ENCODE data around the gene TMEM135.

The TMEM135 gene

DNA sequence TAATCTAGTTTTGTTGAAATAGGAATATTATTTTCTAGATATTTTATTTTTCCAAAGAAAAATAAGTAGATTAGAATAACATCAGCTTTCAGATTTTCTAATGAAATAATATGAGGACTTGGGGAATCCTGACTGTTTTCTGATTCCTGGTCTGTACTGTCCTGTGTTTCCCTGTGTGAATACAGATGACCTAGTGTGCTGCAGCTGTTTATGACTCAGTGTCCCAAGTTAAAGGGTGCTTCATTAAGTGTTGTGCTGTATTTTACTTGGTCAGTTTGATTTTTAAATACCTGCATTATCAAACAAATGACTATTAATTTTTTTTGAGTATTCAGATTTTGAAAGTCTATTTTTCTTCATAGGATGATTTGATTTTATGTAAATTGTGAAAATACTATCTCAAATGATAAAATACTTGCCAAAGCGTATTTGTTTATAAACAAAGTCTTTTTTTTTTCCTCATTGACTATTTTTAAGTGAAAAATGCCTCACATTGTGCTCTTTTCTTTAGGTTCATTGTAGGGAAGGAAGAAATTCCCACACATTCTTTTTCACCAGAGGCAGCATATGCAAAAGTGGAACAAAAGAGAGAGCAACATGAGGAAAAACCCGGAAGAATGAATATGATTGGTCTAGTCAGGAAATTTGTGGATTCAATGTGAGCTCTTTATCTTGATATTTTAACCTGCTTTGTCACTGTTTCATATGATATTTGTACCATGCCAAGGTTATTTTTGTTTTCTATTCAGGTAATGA lies 264.2 kb downstream of the TMEM135 start:
- TF ChIP-seq POLR2A (IDR thresholded peaks at IDR 0.05; ENCODE audit: low read depth, low read length): no peak
- FAIRE-seq: no peak
- no peak for DNase-seq (ENCODE audit: insufficient read length, low spot score)

DNA sequence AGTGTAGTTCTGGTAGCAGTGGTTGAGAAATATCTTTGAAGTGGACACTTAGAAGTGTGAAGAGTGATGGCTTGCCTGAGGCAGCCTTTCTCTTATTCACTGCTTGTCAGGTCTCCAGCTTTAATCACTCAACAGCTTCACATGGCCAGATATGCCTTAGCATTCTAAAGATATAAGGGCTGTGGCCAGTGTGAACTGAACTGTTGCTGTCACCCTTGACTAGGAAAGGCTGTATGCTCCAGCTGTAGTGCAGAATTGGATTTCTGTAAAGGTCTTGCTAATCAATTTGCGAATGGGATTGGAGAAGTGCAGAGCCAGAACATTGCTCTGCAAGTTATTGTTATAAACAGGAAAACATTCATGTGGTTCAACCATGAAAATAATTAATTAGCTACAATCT lies 266.7 kb downstream of the TMEM135 start:
- DNase-seq (ENCODE audit: insufficient read length, low spot score): no peak
- TF ChIP-seq POLR2A (IDR thresholded peaks at IDR 0.05; ENCODE audit: low read depth, low read length): no peak
- no peak for FAIRE-seq

DNA sequence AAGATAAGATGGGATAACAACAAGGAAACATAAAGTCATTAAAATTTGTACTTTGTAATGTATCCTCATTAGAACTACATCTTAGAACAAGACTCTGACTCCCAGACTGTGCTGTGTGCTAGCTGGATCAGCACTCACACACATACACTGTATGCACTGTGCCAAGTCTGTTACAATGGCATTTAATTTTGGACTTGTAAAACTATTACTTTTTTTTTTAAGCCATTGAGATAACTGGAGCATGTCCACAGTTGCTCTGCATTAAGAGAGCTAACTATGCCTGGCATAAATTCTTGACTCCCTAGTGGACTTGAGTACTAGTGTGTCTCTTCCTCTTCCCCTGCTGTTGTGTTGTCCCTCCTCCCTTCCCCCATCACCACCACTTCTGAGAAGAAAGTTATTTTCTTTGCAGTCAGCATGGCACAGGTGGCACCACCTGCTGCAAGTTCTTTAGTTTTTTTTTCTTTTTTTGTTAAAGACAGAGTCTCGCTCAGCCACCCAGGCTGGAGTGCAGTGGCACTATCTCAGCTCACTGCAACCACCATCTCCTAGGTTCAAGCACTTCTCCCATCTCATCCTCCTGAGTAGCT lies 268.6 kb downstream of the TMEM135 start:
- no peak for FAIRE-seq
- DNase-seq (ENCODE audit: insufficient read length, low spot score): no peak
- no peak for TF ChIP-seq POLR2A (IDR thresholded peaks at IDR 0.05; ENCODE audit: low read depth, low read length)

DNA sequence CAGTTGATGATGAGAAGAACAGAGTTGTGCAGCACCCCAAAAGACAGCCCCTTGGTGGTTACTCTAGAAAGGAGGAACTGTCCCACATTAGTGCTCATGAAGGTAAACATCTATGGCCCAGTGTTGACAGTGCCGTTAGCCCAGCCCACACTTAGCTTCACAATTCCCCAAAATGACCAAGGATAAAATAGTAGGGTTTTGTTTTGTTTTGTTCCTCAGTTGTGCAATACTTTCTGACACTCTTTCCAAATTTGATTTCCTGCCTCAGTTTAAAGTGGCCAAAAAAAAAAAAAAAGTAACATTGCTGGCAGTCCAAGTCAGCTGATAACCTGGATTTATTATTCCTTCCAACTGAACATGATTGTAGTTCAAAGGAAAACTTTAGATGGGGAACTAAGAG lies 269.4 kb downstream of the TMEM135 start:
- FAIRE-seq (no peak), DNase-seq (ENCODE audit: insufficient read length, low spot score) (no peak)
- TF ChIP-seq POLR2A (IDR thresholded peaks at IDR 0.05; ENCODE audit: low read depth, low read length): no peak

DNA sequence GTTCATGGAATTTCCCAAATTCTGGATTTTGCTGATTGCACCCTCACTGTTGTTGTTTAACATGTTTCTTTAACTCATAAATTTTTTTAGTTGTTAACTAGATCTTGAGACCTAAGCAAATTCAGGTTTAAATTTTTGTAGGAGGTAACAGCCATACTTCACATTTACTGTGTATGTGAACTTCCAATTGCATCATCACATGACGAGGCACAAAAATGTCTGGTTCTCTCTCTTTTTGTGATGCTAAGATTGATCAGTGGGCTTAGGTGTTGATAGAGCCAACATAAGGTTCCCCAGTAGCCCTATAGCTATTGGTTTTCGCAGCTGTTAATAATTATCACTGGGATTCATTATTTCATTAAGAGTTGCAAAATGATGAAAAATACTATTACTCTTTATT lies 277.5 kb downstream of the TMEM135 start:
- TF ChIP-seq POLR2A (IDR thresholded peaks at IDR 0.05; ENCODE audit: low read depth, low read length): no peak
- no peak for FAIRE-seq
- DNase-seq (ENCODE audit: insufficient read length, low spot score): no peak

DNA sequence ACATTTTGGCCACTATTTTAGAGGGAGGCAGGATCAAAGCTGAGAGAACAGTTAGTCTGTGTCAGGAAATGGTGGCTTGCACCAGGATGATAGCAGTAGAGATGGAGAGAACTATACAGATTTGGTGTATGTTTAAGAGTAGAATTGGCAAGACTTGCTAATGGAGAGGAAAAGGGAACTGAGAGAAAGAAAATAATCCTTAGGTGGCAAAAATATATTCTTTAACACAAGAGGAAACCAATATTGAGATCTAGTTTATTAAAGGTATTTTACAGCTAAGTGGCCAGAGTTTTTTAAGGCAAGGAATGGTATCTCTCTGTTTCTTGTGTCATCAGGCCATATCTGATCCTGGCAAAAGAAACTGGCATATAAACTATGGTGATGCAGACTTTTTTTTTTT lies 278.8 kb downstream of the TMEM135 start:
- no peak for DNase-seq (ENCODE audit: insufficient read length, low spot score)
- no peak for FAIRE-seq
- TF ChIP-seq POLR2A (IDR thresholded peaks at IDR 0.05; ENCODE audit: low read depth, low read length): no peak

DNA sequence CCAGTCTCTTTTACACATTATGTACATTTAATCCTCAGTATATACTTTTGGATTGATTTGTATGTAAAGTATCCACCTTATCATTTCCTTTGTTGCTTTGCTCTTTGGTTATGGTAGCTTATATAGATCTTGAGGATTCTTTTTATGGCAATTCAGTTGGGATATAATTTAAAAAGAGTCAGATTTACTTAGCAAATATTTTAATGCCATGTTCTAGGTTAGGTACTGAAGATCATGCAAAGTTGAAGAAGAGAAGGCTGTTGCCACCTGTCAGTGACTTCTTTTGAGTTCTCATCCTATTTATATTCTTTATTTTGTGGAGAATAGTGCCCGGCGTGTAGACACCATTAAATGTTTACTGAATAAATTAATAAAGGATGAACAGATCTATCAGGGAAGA lies 279.7 kb downstream of the TMEM135 start:
- no peak for FAIRE-seq
- TF ChIP-seq POLR2A (IDR thresholded peaks at IDR 0.05; ENCODE audit: low read depth, low read length): no peak
- no peak for DNase-seq (ENCODE audit: insufficient read length, low spot score)

DNA sequence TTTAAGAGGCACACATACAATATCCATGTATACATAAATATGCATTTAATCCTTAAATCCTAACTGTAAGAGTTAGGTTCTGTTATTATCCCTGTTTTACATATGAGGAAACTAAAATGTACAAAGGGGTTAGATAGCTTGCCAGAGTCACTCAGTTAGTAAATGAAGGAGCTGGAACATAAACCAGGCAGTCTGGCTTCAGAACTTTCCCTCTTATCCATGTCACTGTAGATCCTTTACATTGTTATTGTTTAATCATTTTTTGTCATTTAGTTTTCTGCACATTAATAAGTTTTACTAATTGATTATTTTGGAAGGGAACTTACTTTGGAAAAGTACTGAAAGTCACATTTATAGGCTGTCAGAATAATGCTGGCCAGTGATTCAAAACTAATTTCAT lies 282.4 kb downstream of the TMEM135 start:
- no peak for FAIRE-seq

DNA sequence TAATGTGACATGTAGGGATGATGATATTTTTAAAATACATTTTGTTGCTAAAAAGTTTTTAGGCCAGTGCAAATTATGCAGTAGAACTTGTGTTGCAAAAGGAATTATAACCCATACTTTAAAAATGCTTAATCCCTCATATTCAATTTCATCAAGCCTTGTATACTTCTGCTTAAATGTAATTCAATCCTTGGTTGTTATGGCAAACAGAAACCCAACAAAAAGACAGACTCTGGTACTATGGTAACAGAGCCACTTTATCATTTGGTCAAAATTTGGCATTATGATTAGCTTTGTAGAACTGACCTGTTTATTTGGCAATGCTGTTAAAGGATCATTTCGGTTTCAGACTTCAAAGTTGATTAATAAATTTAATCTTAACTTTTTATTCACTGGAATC lies 284.8 kb downstream of the TMEM135 start:
- FAIRE-seq (no peak), DNase-seq (ENCODE audit: insufficient read length, low spot score) (no peak)
- no peak for TF ChIP-seq POLR2A (IDR thresholded peaks at IDR 0.05; ENCODE audit: low read depth, low read length)

More for the DNA sequence above, 282.4 kb downstream of the TMEM135 start:
- TF ChIP-seq POLR2A (IDR thresholded peaks at IDR 0.05; ENCODE audit: low read depth, low read length): no peak
- no peak for DNase-seq (ENCODE audit: insufficient read length, low spot score)

DNA sequence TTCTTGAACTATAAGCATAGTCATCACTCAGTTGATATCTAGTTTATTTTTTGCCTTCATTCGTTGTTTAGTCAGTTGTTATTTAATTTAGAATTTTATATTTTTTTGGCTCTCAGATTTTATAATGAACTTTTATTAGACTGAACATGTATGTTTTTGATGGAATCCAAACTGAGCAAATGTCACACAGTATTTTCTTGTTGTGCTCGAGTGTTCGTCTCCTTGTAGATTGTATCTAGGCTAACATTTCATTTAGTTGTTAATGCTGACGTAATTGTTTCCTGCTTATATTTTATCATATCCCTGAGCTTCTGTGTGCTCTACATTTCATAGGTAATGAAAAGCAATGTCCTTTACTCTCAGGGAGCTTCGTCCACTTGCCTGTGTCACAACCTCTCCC lies 286.2 kb downstream of the TMEM135 start:
- DNase-seq (ENCODE audit: insufficient read length, low spot score) (no peak), FAIRE-seq (no peak)
- no peak for TF ChIP-seq POLR2A (IDR thresholded peaks at IDR 0.05; ENCODE audit: low read depth, low read length)

DNA sequence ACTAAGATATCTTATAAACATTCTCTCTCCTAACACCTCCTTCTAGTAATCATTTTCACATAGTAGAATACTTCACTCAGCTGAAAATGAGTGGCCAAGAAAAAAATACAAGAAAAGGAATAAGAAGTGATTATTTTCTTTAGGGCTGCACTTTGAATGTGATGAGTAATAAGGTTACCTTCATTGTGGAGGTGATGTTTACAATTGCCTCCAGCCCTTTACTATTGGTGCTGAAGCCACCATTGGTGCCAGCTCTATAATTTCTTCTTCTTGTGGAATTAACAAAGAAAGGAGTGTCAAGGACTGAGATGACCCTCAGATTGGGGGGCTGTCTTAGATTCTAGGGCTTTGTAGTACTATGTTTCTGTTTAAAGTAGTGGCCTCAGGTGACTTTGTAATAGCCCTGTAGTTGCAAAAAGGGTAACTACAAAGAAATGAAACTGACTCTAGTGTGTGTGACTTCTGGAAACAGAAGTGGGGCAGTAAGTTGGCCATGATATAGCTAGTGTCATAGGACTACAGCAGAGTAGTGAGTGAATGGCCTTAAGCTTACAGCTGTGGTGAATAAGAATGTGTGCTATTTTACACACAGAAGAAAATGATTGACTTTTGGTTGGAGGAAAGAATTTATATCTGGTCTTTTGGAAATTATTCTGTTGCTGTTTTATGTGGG lies 287.2 kb downstream of the TMEM135 start:
- DNase-seq (ENCODE audit: insufficient read length, low spot score) (no peak), FAIRE-seq (no peak)
- TF ChIP-seq POLR2A (IDR thresholded peaks at IDR 0.05; ENCODE audit: low read depth, low read length): no peak

DNA sequence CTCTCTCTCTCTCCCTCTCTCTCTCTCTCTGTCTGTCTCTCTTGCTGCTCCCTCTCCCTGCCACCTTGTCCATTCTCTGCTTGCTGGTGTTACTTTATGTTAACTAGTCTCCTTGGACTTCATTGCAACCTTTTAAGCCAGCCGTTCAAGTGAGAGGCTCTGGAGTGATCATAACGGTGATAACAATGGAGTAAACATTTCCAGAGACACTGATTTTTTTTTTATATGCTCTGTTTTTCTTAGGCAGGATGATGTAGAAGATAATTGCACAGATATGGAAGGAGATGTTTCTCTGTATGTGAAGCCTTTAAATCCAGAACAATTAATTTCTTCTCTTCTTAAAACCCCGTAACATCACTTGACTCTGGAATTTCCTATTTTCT lies 287.7 kb downstream of the TMEM135 start:
- no peak for DNase-seq (ENCODE audit: insufficient read length, low spot score)
- FAIRE-seq: no peak
- TF ChIP-seq POLR2A (IDR thresholded peaks at IDR 0.05; ENCODE audit: low read depth, low read length): no peak

DNA sequence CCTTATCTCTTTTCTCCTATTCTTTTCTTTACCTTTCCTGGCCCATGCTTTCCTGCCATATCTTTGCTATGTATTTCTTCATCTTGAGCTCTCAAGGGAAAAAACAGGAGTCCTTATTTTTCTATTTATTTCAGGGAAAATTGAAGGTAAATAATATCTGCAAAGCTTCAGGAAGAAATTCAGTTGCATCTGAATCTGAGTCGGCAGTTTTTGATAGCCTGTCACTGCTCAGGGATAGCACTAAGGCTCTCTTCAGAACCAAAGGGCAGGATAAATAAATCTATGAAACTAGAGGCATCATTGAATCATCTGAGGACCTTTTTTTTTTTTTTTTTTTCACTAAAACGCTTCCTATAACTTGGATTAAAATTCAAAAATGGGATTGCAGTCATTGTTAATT lies 288.9 kb downstream of the TMEM135 start:
- FAIRE-seq (no peak), DNase-seq (ENCODE audit: insufficient read length, low spot score) (no peak)
- TF ChIP-seq POLR2A (IDR thresholded peaks at IDR 0.05; ENCODE audit: low read depth, low read length): no peak

DNA sequence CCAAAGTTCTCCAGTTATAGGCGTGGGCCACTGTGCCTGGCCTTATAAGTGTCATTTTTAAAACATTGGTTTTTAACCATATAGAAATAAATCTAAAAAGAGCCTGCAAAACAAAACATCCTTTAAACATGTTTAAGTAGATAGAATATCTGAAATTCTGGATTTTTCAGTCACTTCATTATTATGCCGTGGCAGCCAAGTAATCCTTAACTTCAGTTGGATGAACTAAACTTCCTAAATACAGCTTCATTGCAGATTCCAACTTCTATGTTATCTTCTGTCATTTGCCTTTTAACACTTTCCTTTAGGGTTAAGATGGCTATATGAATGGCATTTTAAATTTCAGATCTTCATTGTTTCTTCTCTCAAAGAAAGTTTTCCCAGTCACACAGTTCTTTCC lies 291.4 kb downstream of the TMEM135 start:
- no peak for FAIRE-seq
- no peak for TF ChIP-seq POLR2A (IDR thresholded peaks at IDR 0.05; ENCODE audit: low read depth, low read length)
- DNase-seq (ENCODE audit: insufficient read length, low spot score): no peak

DNA sequence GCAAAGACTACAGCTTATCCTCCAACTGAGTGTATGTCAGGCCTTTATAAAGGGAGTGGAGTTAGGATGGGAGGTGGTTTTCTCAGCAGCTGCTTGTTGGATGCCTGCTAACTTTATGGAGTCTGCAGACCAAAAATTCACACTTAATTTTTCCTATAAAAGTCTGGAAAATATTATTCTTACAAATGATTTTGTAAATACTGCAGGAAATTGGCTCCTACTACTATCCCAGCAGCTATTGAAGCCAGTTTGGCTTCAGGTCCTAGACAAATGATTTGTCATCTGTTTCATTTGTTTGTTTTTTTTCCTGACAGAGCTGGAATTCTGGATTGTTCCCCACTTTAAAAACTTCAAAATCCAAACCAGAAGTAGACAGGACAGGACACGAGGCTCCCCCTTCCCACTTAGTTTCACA lies 292.5 kb downstream of the TMEM135 start:
- no peak for TF ChIP-seq POLR2A (IDR thresholded peaks at IDR 0.05; ENCODE audit: low read depth, low read length)
- FAIRE-seq (no peak), DNase-seq (ENCODE audit: insufficient read length, low spot score) (no peak)

All from H54 (cell line).